Myocyte (in vitro differentiated cells): ENCODE data around the gene C9orf152. TPM values are rescaled to one million over a fixed set of nuclear protein-coding genes. Genes with fewer than 3 reads are reported as not detected.

Experiments
- total RNA-seq: library from RNA; depleted of rRNA; stranded (reverse); fragments of >200 nt; gene quantifications from 2 replicates; pipeline ENCODE4 v1.2.3, GENCODE V29; 2014

Gene C9orf152
- total RNA-seq, 1 donor from 2014 or later = not detected

Other genes with a start within 250 kb of the C9orf152 start
- 110 and 113 TPM in 2 replicates for gene TXN, start 48.3 kb upstream of the C9orf152 start, total RNA-seq
- gene TXNDC8, start 129.7 kb upstream of the C9orf152 start, total RNA-seq = not detected in 2 replicates